Measurements from ENCODE around the gene ME3. TPM values are rescaled to one million over a fixed set of nuclear protein-coding genes. Genes with fewer than 3 reads are reported as not detected.

Gene ME3
- total RNA-seq, 1 donor from 2014 or later, result 28.5 TPM

GRCh38 chr11:86559311-86559945 is 113.0 kb downstream of the ME3 start:
- Histone ChIP-seq H3K27me3 (no peaks in the 10 kb centered on the region), H3K4me1 (peaks cover 38% of the 10 kb centered on the region), H3K36me3 (no peaks in the 10 kb centered on the region), H3K9me3 (no peaks in the 10 kb centered on the region), H3K4me3 (no peak overlapping the region), H3K27ac (peak overlapping the region; percentile 63)
- intact Hi-C loops (cut with DNase I), result no loop called here
- DNase-seq (ENCODE audit: extremely low spot score in 2 of 2), result peak in 1 of 2 donors; percentile 79
- TF ChIP-seq CTCF (IDR thresholded peaks at IDR 0.05), result no peak
- TF ChIP-seq POLR2A (IDR thresholded peaks at IDR 0.05), result no peak
- TF ChIP-seq POLR2AphosphoS5 (IDR thresholded peaks at IDR 0.05; ENCODE audit: insufficient read depth in 1 of 2, low read depth in 1 of 2), result no peak

GRCh38 chr11:86558841-86559240 is 113.6 kb downstream of the ME3 start:
- H3K36me3 ChIP-seq, result no peaks in the 10 kb centered on the region
- no peaks in the 10 kb centered on the region for H3K27me3 ChIP-seq
- H3K4me1 ChIP-seq, result peaks cover 38% of the 10 kb centered on the region
- DNase-seq (ENCODE audit: extremely low spot score in 2 of 2), result no peak
- no peaks in the 10 kb centered on the region for H3K9me3 ChIP-seq
- H3K4me3 ChIP-seq, result no peak overlapping the region
- intact Hi-C loops (cut with DNase I), result no loop called here
- TF ChIP-seq POLR2AphosphoS5 (IDR thresholded peaks at IDR 0.05; ENCODE audit: insufficient read depth in 1 of 2, low read depth in 1 of 2) (no peak), CTCF (IDR thresholded peaks at IDR 0.05) (no peak), POLR2A (IDR thresholded peaks at IDR 0.05) (no peak)
- peak overlapping the region; percentile 63 for H3K27ac ChIP-seq

- intact Hi-C loops (cut with DNase I), result no loop called here
- Histone ChIP-seq H3K4me3 (no peak overlapping the region), H3K4me1 (peaks cover 38% of the 10 kb centered on the region), H3K27ac (peak overlapping the region; percentile 67), H3K9me3 (no peaks in the 10 kb centered on the region), H3K36me3 (no peaks in the 10 kb centered on the region), H3K27me3 (no peaks in the 10 kb centered on the region)
- DNase-seq (ENCODE audit: extremely low spot score in 2 of 2), result peak in 1 of 2 donors; percentile 76
- TF ChIP-seq POLR2A (IDR thresholded peaks at IDR 0.05) (no peak), POLR2AphosphoS5 (IDR thresholded peaks at IDR 0.05; ENCODE audit: insufficient read depth in 1 of 2, low read depth in 1 of 2) (peak in 1 of 2 donors; percentile 52), CTCF (IDR thresholded peaks at IDR 0.05) (no peak)
Observed at GRCh38 chr11:86558207-86558606, 114.2 kb downstream of the ME3 start.

- Histone ChIP-seq H3K4me3 (no peak overlapping the region), H3K27me3 (no peaks in the 10 kb centered on the region), H3K27ac (no peak overlapping the region), H3K9me3 (no peaks in the 10 kb centered on the region), H3K36me3 (no peaks in the 10 kb centered on the region), H3K4me1 (peaks cover 56% of the 10 kb centered on the region)
- intact Hi-C loops (cut with DNase I), result no loop called here
- DNase-seq (ENCODE audit: extremely low spot score in 2 of 2), result no peak
- no peak for TF ChIP-seq POLR2A (IDR thresholded peaks at IDR 0.05)
Observed at GRCh38 chr11:86555866-86556265, 116.5 kb downstream of the ME3 start.

- no peak for TF ChIP-seq POLR2AphosphoS5 (IDR thresholded peaks at IDR 0.05; ENCODE audit: insufficient read depth in 1 of 2, low read depth in 1 of 2)
- no peak for TF ChIP-seq POLR2A (IDR thresholded peaks at IDR 0.05)
- no peak for TF ChIP-seq CTCF (IDR thresholded peaks at IDR 0.05)
- no peaks in the 10 kb centered on the region for H3K36me3 ChIP-seq
- DNase-seq (ENCODE audit: extremely low spot score in 2 of 2), result no peak
- no peak overlapping the region for H3K27ac ChIP-seq
- H3K9me3 ChIP-seq, result no peaks in the 10 kb centered on the region
- peaks cover 58% of the 10 kb centered on the region for H3K4me1 ChIP-seq
- intact Hi-C loops (cut with DNase I), result no loop called here
- no peaks in the 10 kb centered on the region for H3K27me3 ChIP-seq
- H3K4me3 ChIP-seq, result no peak overlapping the region
Observed at GRCh38 chr11:86555401-86555800, 117.0 kb downstream of the ME3 start.

All from vagina (tissue), 2 donors.